Esophagus squamous epithelium (tissue), 5 donors: ENCODE measurements around the gene TULP4. TPM values are rescaled to one million over a fixed set of nuclear protein-coding genes. Genes with fewer than 3 reads are reported as not detected.

ENCODE experiments used
- DNase-seq: peaks from one replicate; lab custom pipeline; 2025; lab: John Stamatoyannopoulos, UW
- H3K27ac ChIP-seq, 4 donors: fragments of 200-600 bp; sonication (generic); one replicate each; pipeline ENCODE4 v1.5.1; 2016 to 2019; ENCODE audit warnings: mild to moderate bottlenecking in 1 of 4
- H3K27me3 ChIP-seq, 4 donors: fragments of 200-600 bp; sonication (generic); 1 replicate in 3 of 4; 2 replicates in 1 of 4; pipeline versions ENCODE4 v1.5.1 to v1.6.0; 2017 to 2021; ENCODE audit warnings: antibody characterized with exemption in 1 of 4
- H3K36me3 ChIP-seq, 3 donors: fragments of 200-600 bp; sonication (generic); one replicate each; pipeline ENCODE4 v1.5.1; 2016 to 2019
- H3K4me1 ChIP-seq, 3 donors: fragments of 200-600 bp; sonication (generic); one replicate each; pipeline ENCODE4 v1.5.1; 2017 to 2019
- H3K4me3 ChIP-seq, 4 donors: fragments of 200-600 bp; sonication (generic); 1 replicate in 3 of 4; 2 replicates in 1 of 4; pipeline ENCODE4 v1.5.1; 2016 to 2019; ENCODE audit warnings: mild to moderate bottlenecking in 2 of 4, moderate library complexity in 1 of 4
- H3K9me3 ChIP-seq, 3 donors: fragments of 200-600 bp; sonication (generic); one replicate each; pipeline ENCODE4 v1.5.1; 2016 to 2019
- CTCF ChIP-seq, 6 experiments: fragments of 450-650 bp in 4 of 6; fragments of 200-600 bp in 2 of 6; sonication (generic) in 2 of 6; IDR thresholded peaks; one replicate each; pipeline ENCODE4 v1.5.1; 2016 to 2019; ENCODE audit warnings: antibody characterized with exemption in 6 of 6, mild to moderate bottlenecking in 4 of 6, moderate library complexity in 4 of 6
- POLR2A ChIP-seq, 4 donors: fragments of 450-650 bp; IDR thresholded peaks; one replicate each; pipeline ENCODE4 v1.6.1; 2017; ENCODE audit warnings: antibody characterized with exemption in 4 of 4, mild to moderate bottlenecking in 4 of 4, moderate library complexity in 3 of 4
- WGBS, 2 donors: methylation state at CpG; one replicate each; pipeline ENCODE4 v1.1.5; 2018; 5-methylcytosine and 5-hydroxymethylcytosine counted together
- intact Hi-C: fragments of 100-400 bp; cut with DNase I; formaldehyde crosslinking; loops from one replicate; pipeline ENCODE4 v1.15.0; 2022
- total RNA-seq, 4 donors: library from RNA; depleted of rRNA; stranded (reverse); fragments of >200 nt; gene quantifications; one replicate each; pipeline ENCODE4 v1.1.0, GENCODE V29; 2016
- donor health status: DM: yes; HTN: yes; CAD: no.

TULP4 gene
- total RNA-seq, 4 donors from 2014 or later: 50.9 to 104 (median 59.2) TPM

- intact Hi-C loops: no loop called here
- no peak for TF ChIP-seq POLR2A (IDR thresholded peaks at IDR 0.05)
- TF ChIP-seq CTCF (IDR thresholded peaks at IDR 0.05): no peak
- peaks cover 0 to 55% (median 0%) of the 10 kb centered on the region in 3 donors for H3K36me3 ChIP-seq
- DNase-seq: no peak
- WGBS, 2 donors: 90 to 91% methylated on average over 11 of the region's 11 CpGs
- no peak overlapping the region for H3K27ac ChIP-seq
- no peak overlapping the region for H3K4me3 ChIP-seq
- no peaks in the 10 kb centered on the region for H3K4me1 ChIP-seq
- H3K27me3 ChIP-seq: no peaks in the 10 kb centered on the region
- H3K9me3 ChIP-seq: peaks cover 0 to 5% (median 5%) of the 10 kb centered on the region in 3 donors
Observed at GRCh38 chr6:158312672-158313397, 570 bp downstream of the TULP4 start.

GRCh38 chr6:158313989-158314388 lies 1.7 kb downstream of the TULP4 start:
- H3K27me3 ChIP-seq: no peaks in the 10 kb centered on the region
- no peak overlapping the region for H3K4me3 ChIP-seq
- intact Hi-C loops: no loop called here
- DNase-seq: no peak
- H3K36me3 ChIP-seq: peaks cover 0 to 55% (median 0%) of the 10 kb centered on the region in 3 donors
- no peaks in the 10 kb centered on the region for H3K4me1 ChIP-seq
- H3K9me3 ChIP-seq: peaks cover 0 to 5% (median 5%) of the 10 kb centered on the region in 3 donors
- no peak for TF ChIP-seq POLR2A (IDR thresholded peaks at IDR 0.05)
- no peak for TF ChIP-seq CTCF (IDR thresholded peaks at IDR 0.05)
- H3K27ac ChIP-seq: no peak overlapping the region
- 72 to 76% methylated on average over 9 of the region's 9 CpGs for WGBS, 2 donors

- Histone ChIP-seq H3K27me3 (no peaks in the 10 kb centered on the region), H3K4me3 (no peak overlapping the region), H3K4me1 (no peaks in the 10 kb centered on the region), H3K27ac (no peak overlapping the region), H3K9me3 (peaks cover 0 to 5% (median 5%) of the 10 kb centered on the region in 3 donors), H3K36me3 (peaks cover 0 to 55% (median 0%) of the 10 kb centered on the region in 3 donors)
- intact Hi-C loops: no loop called here
- TF ChIP-seq CTCF (IDR thresholded peaks at IDR 0.05): no peak
- TF ChIP-seq POLR2A (IDR thresholded peaks at IDR 0.05): no peak
- no peak for DNase-seq
- 89 to 95% methylated on average over 3 of the region's 3 CpGs for WGBS, 2 donors
Observed at GRCh38 chr6:158314737-158315136, 2.5 kb downstream of the TULP4 start.

- intact Hi-C loops: no loop called here
- peaks cover 0 to 5% (median 5%) of the 10 kb centered on the region in 3 donors for H3K9me3 ChIP-seq
- H3K4me1 ChIP-seq: peaks cover 0 to 1% (median 0%) of the 10 kb centered on the region in 3 donors
- 53 to 59% methylated on average over 3 of the region's 3 CpGs for WGBS, 2 donors
- peaks cover 0 to 47% (median 0%) of the 10 kb centered on the region in 3 donors for H3K36me3 ChIP-seq
- DNase-seq: no peak
- no peak overlapping the region for H3K27ac ChIP-seq
- H3K4me3 ChIP-seq: no peak overlapping the region
- TF ChIP-seq CTCF (IDR thresholded peaks at IDR 0.05) (no peak), POLR2A (IDR thresholded peaks at IDR 0.05) (no peak)
- no peaks in the 10 kb centered on the region for H3K27me3 ChIP-seq
Observed at GRCh38 chr6:158316022-158316421, 3.8 kb downstream of the TULP4 start.

GRCh38 chr6:158321960-158322359 lies 9.7 kb downstream of the TULP4 start:
- Histone ChIP-seq H3K36me3 (peaks cover 0 to 1% (median 0%) of the 10 kb centered on the region in 3 donors), H3K4me1 (peaks cover 5 to 34% (median 19%) of the 10 kb centered on the region in 3 donors), H3K27ac (no peak overlapping the region), H3K4me3 (no peak overlapping the region), H3K27me3 (no peaks in the 10 kb centered on the region), H3K9me3 (peaks cover 0 to under 1% (median 0%) of the 10 kb centered on the region in 3 donors)
- no peak for TF ChIP-seq POLR2A (IDR thresholded peaks at IDR 0.05)
- TF ChIP-seq CTCF (IDR thresholded peaks at IDR 0.05): no peak
- no peak for DNase-seq
- intact Hi-C loops: no loop called here
